Measurements from ENCODE around the gene CD79B. TPM values are rescaled to one million over a fixed set of nuclear protein-coding genes. Genes with fewer than 3 reads are reported as not detected.
"Not testable (repeated sequence)": the region's sequence is repeated elsewhere in the genome, so short reads cannot be mapped to it uniquely, and the experiment has no call there.

Gene CD79B
- total RNA-seq, 2 donors from 2014 or later: 19.5 to 31.1 TPM

GRCh38 chr17:63920050-63920449, 12.1 kb downstream of the CD79B start:
- not testable (repeated sequence) for H3K4me3 Mint-ChIP-seq; ATAC-seq; H3K36me3 Mint-ChIP-seq (ENCODE audit: low read depth); DNase-seq; H3K9me3 ChIP-seq (ENCODE audit: control insufficient read depth, low read length, poor library complexity, severe bottlenecking); H3K27me3 Mint-ChIP-seq
- Mint-ChIP-seq H3K4me1 (peaks cover 12% of the 10 kb centered on the region), H3K27ac (peak overlapping the region; percentile 92)

- DNase-seq (peak; percentile 43 to 70 (median 53)), ATAC-seq (peak; percentile 95)
- Mint-ChIP-seq H3K36me3 (ENCODE audit: low read depth) (peaks cover 3% of the 10 kb centered on the region), H3K4me1 (peaks cover 12% of the 10 kb centered on the region), H3K27ac (peak overlapping the region; percentile 92), H3K4me3 (peak overlapping the region; percentile 72), H3K27me3 (peaks cover 4% of the 10 kb centered on the region)
- no peaks in the 10 kb centered on the region for H3K9me3 ChIP-seq (ENCODE audit: control insufficient read depth, low read length, poor library complexity, severe bottlenecking)
Measured at GRCh38 chr17:63919311-63919723, 12.8 kb downstream of the CD79B start.

- Mint-ChIP-seq H3K4me1 (peaks cover 12% of the 10 kb centered on the region), H3K27ac (peak within 1 kb of the TSS; percentile 92), H3K4me3 (peak within 1 kb of the TSS; percentile 72)
- not testable (repeated sequence) for H3K36me3 Mint-ChIP-seq (ENCODE audit: low read depth); H3K27me3 Mint-ChIP-seq; DNase-seq; ATAC-seq; H3K9me3 ChIP-seq (ENCODE audit: control insufficient read depth, low read length, poor library complexity, severe bottlenecking)
Measured at GRCh38 chr17:63918789-63919305, 13.3 kb downstream of the CD79B start, which contains the start of gene GH1. Gene GH1 (minus strand): TSS chr17:63918839. CDS start chr17:63918776, 63 bp downstream.

GRCh38 chr17:63918305-63918704, 13.8 kb downstream of the CD79B start:
- Mint-ChIP-seq H3K36me3 (ENCODE audit: low read depth) (peaks cover 3% of the 10 kb centered on the region), H3K27ac (no peak overlapping the region), H3K4me3 (no peak overlapping the region), H3K27me3 (peaks cover 4% of the 10 kb centered on the region), H3K4me1 (peaks cover 12% of the 10 kb centered on the region)
- ATAC-seq: no peak
- H3K9me3 ChIP-seq (ENCODE audit: control insufficient read depth, low read length, poor library complexity, severe bottlenecking): no peaks in the 10 kb centered on the region
- no peak for DNase-seq

DNA sequence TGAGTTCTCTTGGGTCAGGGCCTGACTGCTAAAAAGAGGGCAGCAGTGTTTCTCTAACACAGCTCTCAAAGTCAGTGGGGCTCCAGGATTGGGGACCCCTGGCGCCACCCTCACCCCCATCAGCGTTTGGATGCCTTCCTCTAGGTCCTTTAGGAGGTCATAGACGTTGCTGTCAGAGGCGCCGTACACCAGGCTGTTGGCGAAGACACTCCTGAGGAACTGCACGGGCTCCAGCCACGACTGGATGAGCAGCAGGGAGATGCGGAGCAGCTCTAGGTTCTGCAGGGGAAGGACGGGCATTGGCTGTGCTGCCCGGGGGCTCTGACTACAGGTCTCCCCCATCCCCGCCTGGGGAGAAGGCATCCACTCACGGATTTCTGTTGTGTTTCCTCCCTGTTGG, 14.5 kb downstream of the CD79B start:
- Mint-ChIP-seq H3K36me3 (ENCODE audit: low read depth) (peaks cover 3% of the 10 kb centered on the region), H3K4me3 (no peak overlapping the region), H3K27me3 (peaks cover 4% of the 10 kb centered on the region), H3K4me1 (peaks cover 12% of the 10 kb centered on the region), H3K27ac (no peak overlapping the region)
- ATAC-seq: no peak
- DNase-seq: no peak
- no peaks in the 10 kb centered on the region for H3K9me3 ChIP-seq (ENCODE audit: control insufficient read depth, low read length, poor library complexity, severe bottlenecking)

DNA sequence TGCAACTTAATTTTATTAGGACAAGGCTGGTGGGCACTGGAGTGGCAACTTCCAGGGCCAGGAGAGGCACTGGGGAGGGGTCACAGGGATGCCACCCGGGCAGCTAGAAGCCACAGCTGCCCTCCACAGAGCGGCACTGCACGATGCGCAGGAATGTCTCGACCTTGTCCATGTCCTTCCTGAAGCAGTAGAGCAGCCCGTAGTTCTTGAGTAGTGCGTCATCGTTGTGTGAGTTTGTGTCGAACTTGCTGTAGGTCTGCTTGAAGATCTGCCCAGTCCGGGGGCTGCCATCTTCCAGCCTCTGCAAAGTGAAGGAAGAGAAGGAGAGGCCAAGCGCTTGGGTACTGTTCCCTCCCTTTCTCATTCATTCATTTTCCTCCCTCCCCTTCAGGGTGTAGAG, 14.9 kb downstream of the CD79B start:
- not testable (repeated sequence) for H3K4me3 Mint-ChIP-seq; H3K27ac Mint-ChIP-seq; ATAC-seq; H3K36me3 Mint-ChIP-seq (ENCODE audit: low read depth); H3K27me3 Mint-ChIP-seq; H3K9me3 ChIP-seq (ENCODE audit: control insufficient read depth, low read length, poor library complexity, severe bottlenecking); DNase-seq
- H3K4me1 Mint-ChIP-seq: peaks cover 10% of the 10 kb centered on the region

DNA sequence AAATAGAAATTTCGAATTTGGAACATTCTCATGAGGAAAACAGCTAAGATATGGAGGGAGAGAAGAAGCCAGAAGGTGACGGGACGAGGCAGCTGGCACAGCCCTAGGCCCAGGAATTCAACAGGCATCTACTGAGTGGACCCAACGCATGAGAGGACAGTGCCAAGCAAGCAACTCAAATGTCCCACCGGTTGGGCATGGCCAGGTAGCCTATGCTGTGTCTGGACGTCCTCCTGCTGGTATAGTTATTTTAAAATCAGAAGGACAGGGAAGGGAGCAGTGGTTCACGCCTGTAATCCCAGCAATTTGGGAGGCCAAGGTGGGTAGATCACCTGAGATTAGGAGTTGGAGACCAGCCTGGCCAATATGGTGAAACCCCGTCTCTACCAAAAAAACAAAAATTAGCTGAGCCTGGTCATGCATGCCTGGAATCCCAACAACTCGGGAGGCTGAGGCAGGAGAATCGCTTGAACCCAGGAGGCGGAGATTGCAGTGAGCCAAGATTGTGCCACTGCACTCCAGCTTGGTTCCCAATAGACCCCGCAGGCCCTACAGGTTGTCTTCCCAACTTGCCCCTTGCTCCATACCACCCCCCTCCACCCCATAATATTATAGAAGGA, 15.5 kb downstream of the CD79B start:
- peaks cover 10% of the 10 kb centered on the region for H3K4me1 Mint-ChIP-seq
- H3K36me3 Mint-ChIP-seq (ENCODE audit: low read depth): peaks cover 3% of the 10 kb centered on the region
- DNase-seq (no peak), ATAC-seq (no peak)
- no peak overlapping the region for H3K4me3 Mint-ChIP-seq
- H3K27ac Mint-ChIP-seq: no peak overlapping the region
- no peaks in the 10 kb centered on the region for H3K9me3 ChIP-seq (ENCODE audit: control insufficient read depth, low read length, poor library complexity, severe bottlenecking)
- peaks cover 4% of the 10 kb centered on the region for H3K27me3 Mint-ChIP-seq

- not testable (repeated sequence) for H3K9me3 ChIP-seq (ENCODE audit: control insufficient read depth, low read length, poor library complexity, severe bottlenecking); H3K27ac Mint-ChIP-seq
Measured at GRCh38 chr17:63915753-63916152, 16.4 kb downstream of the CD79B start.

DNA sequence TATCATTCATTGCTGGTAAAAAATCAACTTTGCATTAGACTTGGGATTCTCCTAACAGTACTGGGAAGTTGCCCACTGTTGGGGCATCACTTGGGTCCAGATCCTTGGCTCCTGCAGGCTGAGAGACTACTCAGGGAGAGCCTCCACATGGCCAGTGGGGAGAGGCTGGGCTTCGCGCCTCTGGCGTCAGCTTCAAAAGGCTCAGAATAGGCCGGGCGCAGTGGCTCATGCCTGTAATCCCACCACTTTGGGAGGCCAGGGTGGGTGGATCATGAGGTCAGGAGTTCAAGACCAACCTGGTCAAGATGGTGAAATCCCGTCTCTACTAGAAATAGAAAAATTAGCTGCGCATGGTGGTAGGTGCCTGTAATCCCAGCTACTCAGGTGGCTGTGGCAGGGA, 17.7 kb downstream of the CD79B start:
- H3K4me3 Mint-ChIP-seq: no peak overlapping the region
- H3K36me3 Mint-ChIP-seq (ENCODE audit: low read depth): peaks cover 3% of the 10 kb centered on the region
- H3K27me3 Mint-ChIP-seq: peaks cover 12% of the 10 kb centered on the region
- peaks cover 7% of the 10 kb centered on the region for H3K4me1 Mint-ChIP-seq
- no peaks in the 10 kb centered on the region for H3K9me3 ChIP-seq (ENCODE audit: control insufficient read depth, low read length, poor library complexity, severe bottlenecking)
- H3K27ac Mint-ChIP-seq: no peak overlapping the region
- DNase-seq: no peak
- ATAC-seq: no peak

More at GRCh38 chr17:63915753-63916152, 16.4 kb downstream of the CD79B start:
- not testable (repeated sequence) for H3K36me3 Mint-ChIP-seq (ENCODE audit: low read depth); H3K4me3 Mint-ChIP-seq; ATAC-seq; DNase-seq; H3K27me3 Mint-ChIP-seq
- peaks cover 12% of the 10 kb centered on the region for H3K4me1 Mint-ChIP-seq

DNA sequence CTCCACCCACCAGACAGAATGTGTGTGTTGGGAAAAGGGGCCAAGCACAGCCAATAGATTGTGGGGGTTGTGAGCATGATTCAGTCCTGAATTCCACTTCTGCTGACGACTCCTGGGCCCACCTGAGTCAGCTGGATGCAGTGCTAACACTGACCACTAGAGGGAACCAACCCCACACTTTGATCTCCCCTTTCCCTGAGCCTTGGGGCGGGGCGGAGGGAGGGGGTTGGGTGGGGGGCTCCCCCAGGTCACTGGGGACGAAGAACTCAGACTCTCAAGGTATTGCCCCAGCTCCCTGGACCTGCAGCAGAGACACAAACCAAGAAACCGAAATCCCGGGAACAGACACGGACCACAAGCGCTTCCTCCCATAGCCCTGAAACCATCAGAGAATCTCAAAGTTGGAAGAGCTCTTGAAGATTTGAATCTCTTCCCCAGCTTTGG, 20.5 kb downstream of the CD79B start:
- Mint-ChIP-seq H3K36me3 (ENCODE audit: low read depth) (no peaks in the 10 kb centered on the region), H3K4me1 (peaks cover 2% of the 10 kb centered on the region), H3K4me3 (no peak overlapping the region), H3K27ac (no peak overlapping the region), H3K27me3 (peaks cover 15% of the 10 kb centered on the region)
- no peaks in the 10 kb centered on the region for H3K9me3 ChIP-seq (ENCODE audit: control insufficient read depth, low read length, poor library complexity, severe bottlenecking)
- ATAC-seq (peak; percentile 84), DNase-seq (peak; percentile 36 to 56 (median 39))

- DNase-seq (no peak), ATAC-seq (no peak)
- no peaks in the 10 kb centered on the region for H3K9me3 ChIP-seq (ENCODE audit: control insufficient read depth, low read length, poor library complexity, severe bottlenecking)
- Mint-ChIP-seq H3K27ac (no peak within 1 kb of the TSS), H3K27me3 (peaks cover 15% of the 10 kb centered on the region), H3K36me3 (ENCODE audit: low read depth) (no peaks in the 10 kb centered on the region), H3K4me3 (no peak within 1 kb of the TSS), H3K4me1 (peaks cover 2% of the 10 kb centered on the region)
Measured at GRCh38 chr17:63911041-63911635, 21.0 kb downstream of the CD79B start, which contains the start of gene CSHL1. Gene CSHL1 (minus strand): TSS chr17:63911258. CDS start chr17:63911196, 62 bp downstream.

GRCh38 chr17:63910096-63910495, 22.0 kb downstream of the CD79B start:
- Mint-ChIP-seq H3K27me3 (peaks cover 15% of the 10 kb centered on the region), H3K36me3 (ENCODE audit: low read depth) (no peaks in the 10 kb centered on the region), H3K4me3 (no peak overlapping the region), H3K27ac (no peak overlapping the region), H3K4me1 (peaks cover 2% of the 10 kb centered on the region)
- H3K9me3 ChIP-seq (ENCODE audit: control insufficient read depth, low read length, poor library complexity, severe bottlenecking): no peaks in the 10 kb centered on the region
- ATAC-seq (no peak), DNase-seq (no peak)

DNA sequence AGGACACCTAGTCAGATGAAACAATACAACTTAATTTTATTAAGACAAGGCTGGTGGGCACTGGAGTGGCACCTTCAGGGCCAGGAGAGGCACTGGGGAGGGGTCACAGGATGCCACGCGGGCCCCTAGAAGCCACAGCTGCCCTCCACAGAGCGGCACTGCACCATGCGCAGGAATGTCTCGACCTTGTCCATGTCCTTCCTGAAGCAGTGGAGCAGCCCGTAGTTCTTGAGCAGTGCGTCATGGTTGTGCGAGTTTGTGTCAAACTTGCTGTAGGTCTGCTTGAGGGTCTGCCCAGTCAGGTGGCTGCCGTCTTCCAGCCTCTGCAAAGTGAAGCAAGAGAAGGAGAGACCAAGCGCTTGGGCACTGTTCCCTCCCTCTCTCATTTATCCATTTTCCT, 22.5 kb downstream of the CD79B start:
- peaks cover 15% of the 10 kb centered on the region for H3K27me3 Mint-ChIP-seq
- not testable (repeated sequence) for ATAC-seq; H3K4me3 Mint-ChIP-seq; H3K36me3 Mint-ChIP-seq (ENCODE audit: low read depth); DNase-seq; H3K9me3 ChIP-seq (ENCODE audit: control insufficient read depth, low read length, poor library complexity, severe bottlenecking); H3K4me1 Mint-ChIP-seq; H3K27ac Mint-ChIP-seq

Measured in T-helper 17 cell (primary cell).